NK-92 (cell line): ENCODE measurements around the gene CARD9.
"Not testable (repeated sequence)": the region's sequence is repeated elsewhere in the genome, so short reads cannot be mapped to it uniquely, and the experiment has no call there.

Experiments
- DNase-seq: peaks from one replicate; lab custom pipeline; 2025; ENCODE audit not compliant: unreplicated experiment; lab: John Stamatoyannopoulos, UW

CARD9 gene

DNA sequence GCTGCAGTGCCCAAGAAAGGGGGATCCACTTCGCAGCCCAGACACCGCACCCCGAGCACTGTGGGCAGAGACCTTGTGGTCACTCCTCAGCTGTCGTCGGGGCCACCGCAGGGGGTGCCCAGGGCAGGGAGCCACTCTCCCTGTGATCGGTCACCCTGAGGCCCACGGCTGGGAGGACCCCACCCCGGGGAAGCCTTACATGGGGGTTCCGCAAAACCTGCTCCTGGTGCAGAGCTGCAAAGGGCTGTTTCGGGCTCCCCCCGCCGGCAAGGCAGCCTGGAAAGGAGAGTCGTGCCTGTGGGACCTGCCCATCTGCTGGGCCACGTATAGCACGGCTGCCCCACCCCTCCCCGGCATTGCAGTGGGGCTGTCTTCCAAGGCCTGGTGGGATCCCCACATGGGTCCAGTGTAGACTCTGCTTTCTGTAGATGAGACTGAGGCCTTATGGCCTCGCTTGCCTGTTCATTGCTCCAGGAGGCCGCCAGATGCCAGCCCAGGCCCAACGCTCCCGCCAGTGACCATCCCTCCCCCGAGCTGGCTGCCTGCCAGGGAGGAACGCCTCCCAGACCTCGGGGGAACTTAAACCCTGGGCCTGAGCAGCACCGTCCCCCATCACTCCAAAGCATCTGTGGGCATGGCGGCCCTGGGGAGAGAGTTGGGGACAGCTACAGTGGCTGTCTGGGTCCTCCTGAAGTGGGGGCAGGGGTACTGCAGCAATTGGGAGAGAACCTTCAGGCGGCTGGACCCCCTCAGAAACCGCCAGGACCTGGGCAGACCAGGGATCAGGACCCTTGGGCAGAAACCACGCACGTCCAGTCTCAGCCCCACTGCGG is 8.3 kb downstream of the CARD9 start:
- no peak for DNase-seq

GRCh38 chr9:136363949-136364748 is 9.3 kb downstream of the CARD9 start:
- no peak for DNase-seq

- DNase-seq = no peak
These were observed 10.1 kb downstream of the CARD9 start, which contains the start of gene DNLZ for GRCh38 chr9:136363106-136363948. TSS of gene DNLZ (minus strand) at chr9:136363744. CDS start at chr9:136363714, 30 bp downstream.

DNA sequence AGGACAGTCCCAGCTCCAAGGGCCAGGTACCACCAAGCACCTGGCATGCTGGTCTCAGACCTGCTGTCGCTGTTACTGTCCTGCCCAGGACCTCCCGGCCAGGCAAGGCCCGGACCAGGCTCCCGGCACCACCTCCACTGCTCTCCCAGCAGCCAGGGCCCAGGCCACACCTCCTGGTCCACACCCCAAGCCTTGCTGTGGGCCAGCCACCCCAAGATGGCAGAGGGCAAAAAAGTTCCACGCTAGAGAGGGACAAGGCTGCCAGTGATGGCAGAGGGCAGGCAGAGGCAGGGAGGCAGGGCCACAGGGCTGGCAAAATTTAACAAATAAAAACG is 11.1 kb downstream of the CARD9 start:
- DNase-seq = no peak

DNA sequence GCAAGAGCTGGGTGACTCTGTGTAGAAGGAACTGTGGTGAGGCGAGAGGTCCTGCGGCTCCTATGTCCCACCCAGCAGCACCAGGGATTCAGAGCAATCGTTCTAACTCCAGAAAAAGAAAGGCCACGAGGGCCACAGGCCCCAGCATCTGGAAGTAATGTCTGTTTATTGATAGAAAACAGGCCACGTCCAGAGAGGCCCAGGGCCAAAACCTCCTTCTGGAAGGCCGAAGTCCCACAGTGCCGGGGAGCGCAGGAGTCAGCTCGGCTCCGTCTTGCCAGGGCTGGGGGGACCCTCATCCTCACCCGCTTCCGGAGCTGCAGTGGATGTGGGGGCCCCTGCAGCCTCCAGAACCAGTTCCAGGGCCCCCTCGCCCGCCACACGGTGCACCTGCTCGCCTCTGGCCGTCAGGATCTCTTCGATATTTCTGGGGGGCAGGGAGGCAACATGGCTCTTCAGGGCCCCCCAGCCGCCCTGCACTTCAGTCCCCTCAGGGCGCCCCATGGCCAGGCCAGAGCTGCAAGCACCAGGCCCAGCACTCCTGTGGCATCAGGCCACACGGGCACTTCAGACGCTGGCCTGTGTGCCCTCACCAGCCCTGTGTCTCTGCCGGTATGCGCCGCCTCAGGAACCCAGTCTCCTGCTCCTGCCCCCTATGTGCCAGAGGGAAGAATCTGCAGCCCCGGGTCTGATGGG is 11.6 kb downstream of the CARD9 start:
- DNase-seq = no peak

- no peak for DNase-seq
These were observed 12.3 kb downstream of the CARD9 start for GRCh38 chr9:136361047-136361753.

DNA sequence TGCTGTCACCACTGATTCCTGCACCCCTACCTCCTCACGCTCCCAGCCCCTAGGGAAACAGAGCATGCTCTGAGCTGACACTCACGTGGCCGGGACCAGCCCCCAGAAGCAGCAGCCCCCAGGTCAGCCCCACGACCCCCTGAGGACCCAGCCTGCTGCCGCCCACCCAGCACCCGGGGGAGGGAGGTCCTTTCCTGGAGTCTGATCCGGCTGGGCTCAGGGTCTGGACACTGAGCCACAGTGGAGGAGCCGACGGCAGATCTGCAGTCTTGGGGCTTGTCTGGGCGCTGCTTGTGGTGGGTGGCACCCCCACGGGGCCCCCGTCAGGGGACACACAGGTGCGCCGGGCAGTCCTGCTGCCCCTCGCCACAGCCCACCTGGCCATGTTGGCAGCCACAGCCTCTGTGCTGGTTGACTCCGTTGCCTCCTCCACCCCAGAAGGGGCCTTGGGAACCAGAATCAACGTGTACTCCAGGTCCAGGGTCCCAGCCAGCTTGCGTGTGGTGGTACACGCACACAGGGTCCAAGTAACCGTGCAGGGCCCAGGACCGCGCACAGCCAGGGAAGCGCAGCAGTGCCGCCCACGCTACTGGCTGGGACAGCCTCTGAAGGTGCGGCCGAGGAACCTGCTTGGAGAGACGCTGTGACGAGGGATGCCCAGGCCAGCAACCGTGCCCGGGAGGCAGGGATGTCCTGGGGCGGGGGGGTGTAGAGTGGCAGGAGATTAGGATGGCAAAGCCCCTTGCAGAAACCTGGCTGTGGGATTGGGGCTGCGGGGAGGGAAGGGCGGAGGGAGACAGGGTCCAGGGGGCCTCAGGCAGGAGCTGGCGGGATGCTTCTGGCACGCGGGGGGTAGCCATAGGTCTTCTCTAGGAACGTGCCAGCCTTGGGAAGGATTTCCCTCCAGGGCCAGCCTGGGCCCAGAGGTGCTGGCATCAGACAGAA is 13.4 kb downstream of the CARD9 start:
- DNase-seq = no peak

GRCh38 chr9:136358888-136359287 is 14.6 kb downstream of the CARD9 start:
- DNase-seq = no peak

DNA sequence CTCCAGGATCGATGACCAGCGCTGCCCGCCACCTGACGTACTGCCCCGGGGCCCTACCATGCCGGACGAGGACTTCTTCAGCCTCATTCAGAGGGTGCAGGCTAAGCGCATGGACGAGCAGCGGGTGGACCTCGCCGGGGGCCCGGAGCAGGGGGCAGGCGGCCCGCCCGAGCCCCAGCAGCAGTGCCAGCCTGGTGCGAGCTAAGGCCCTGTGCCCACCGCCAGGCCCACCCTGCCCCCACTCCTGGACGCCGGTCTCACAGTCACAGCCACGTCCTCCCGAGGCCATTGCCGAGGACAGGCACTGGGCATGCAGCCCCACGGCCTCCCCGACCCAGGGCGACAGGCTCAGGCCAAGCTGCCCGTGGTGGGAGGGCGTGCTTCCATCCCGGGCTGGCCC is 15.5 kb downstream of the CARD9 start:
- no peak for DNase-seq

DNA sequence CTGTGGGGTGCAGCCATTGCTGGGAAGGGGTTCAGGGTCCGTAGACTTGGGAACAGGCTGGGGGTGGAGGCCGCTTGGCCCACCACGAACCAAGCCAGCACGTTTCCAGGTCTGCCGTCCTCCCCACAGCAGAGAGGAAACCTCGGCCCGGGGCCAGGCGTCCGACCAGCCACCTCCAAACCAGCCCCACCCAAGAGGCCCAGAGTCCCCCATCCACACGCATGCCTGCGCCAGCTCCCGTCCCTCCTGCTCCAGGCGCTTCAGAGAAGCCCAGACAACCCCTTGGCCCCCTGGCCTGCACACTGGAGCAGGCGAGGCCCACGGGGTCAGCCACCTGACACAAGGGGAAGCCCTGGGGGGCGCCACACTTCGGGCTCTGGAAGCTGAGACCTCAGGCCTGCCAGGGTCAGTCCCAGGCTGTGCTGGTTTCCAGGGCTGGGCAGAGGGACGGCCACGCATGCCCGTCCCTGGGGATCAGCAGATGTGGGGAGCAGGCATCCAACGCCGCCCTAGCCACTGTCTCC is 16.2 kb downstream of the CARD9 start:
- DNase-seq = no peak

GRCh38 chr9:136355616-136356557 is 17.6 kb downstream of the CARD9 start:
- no peak for DNase-seq

GRCh38 chr9:136354592-136355085 is 18.8 kb downstream of the CARD9 start:
- DNase-seq = no peak

DNA sequence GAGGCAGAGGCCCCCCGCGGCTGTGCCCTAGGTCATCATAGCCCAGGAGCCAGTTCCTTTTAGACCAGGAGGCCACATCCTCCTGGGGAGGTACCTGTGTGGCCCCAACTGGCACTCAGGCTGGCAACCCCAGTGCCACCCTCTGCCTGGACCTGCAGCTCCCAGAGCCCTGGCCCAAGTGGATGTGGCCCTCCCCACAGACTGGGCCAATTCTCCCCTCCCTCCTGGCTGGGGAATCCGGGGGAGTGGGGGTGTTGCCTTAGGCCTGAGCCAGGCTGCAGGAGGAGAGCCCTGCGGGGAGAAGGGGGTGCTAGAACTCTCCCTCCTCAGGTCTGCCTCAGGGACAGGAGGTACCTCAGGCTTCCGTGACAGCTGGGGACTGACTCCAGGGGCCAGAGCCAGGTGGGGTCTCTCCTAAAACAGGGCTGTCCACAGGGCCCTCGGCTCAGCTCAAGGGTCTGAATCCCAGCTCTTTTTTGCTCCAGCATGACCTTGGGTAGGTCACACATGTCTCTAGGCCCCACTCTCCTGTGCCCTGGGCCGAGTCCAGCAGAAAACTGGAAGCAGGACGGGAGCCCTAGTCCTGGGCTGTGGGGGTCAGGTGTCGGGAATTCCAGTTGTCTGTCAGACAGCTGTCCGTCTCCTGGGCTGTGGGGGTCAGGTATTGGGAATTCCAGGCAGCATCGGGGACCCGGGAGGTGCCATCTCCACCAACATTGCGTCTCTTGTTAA is 19.5 kb downstream of the CARD9 start:
- DNase-seq = no peak

- DNase-seq = no peak
These were observed 20.4 kb downstream of the CARD9 start for GRCh38 chr9:136353088-136353487.

GRCh38 chr9:136352682-136353081 is 20.8 kb downstream of the CARD9 start:
- DNase-seq = no peak

GRCh38 chr9:136351868-136352267 is 21.6 kb downstream of the CARD9 start:
- not testable (repeated sequence) for DNase-seq

GRCh38 chr9:136351252-136351800 is 22.1 kb downstream of the CARD9 start:
- DNase-seq = no peak
